CD8-positive, alpha-beta memory T cell (primary cell): ENCODE results near the gene IRGQ. TPM values are rescaled to one million over a fixed set of nuclear protein-coding genes. Genes with fewer than 3 reads are reported as not detected.

Experiments used
- CTCF ChIA-PET: fragments of 350-600 bp; sonication (Branson Sonifier 250); formaldehyde crosslinking; loops from one replicate; lab custom pipeline; 2021; ENCODE audit warnings: antibody characterized with exemption; lab: Charles Lee
- POLR2A ChIA-PET: fragments of 350-600 bp; sonication (Branson Sonifier 250); formaldehyde crosslinking; loops from one replicate; lab custom pipeline; 2021; ENCODE audit warnings: antibody characterized with exemption; lab: Charles Lee
- DNase-seq, 5 donors: peaks; one replicate each; pipeline versions ENCODE4 v3.0.0 to v3.0.0-alpha.2; 2020 to 2022; ENCODE audit warnings: mixed read lengths in 1 of 5
- H3K27ac ChIP-seq: one replicate; pipeline ENCODE4 v1.7.0; 2013; ENCODE audit warnings: low read depth, mild to moderate bottlenecking, low read length, moderate library complexity
- H3K27me3 ChIP-seq: 2 replicates; pipeline ENCODE4 v1.7.0; 2013; ENCODE audit warnings: low read length, mild to moderate bottlenecking; ENCODE audit not compliant: insufficient read depth, poor library complexity, severe bottlenecking
- H3K36me3 ChIP-seq: 2 replicates; pipeline ENCODE4 v1.7.0; 2013; ENCODE audit warnings: mild to moderate bottlenecking, low read length, moderate library complexity; ENCODE audit not compliant: insufficient read depth
- H3K4me1 ChIP-seq: 2 replicates; pipeline ENCODE4 v1.7.0; 2013; ENCODE audit warnings: mild to moderate bottlenecking, low read length, moderate library complexity; ENCODE audit not compliant: insufficient read depth
- H3K4me3 ChIP-seq: 2 replicates; pipeline ENCODE4 v1.7.0; 2013; ENCODE audit warnings: mild to moderate bottlenecking, low read length
- H3K9me3 ChIP-seq: 2 replicates; pipeline ENCODE4 v1.7.0; 2013; ENCODE audit warnings: mild to moderate bottlenecking, low read length
- H3K27ac Mint-ChIP-seq, 8 donors: one replicate each; pipeline ENCODE4 v1.8.0; 2020 to 2021; ENCODE audit warnings: mixed read lengths in 8 of 8, mild to moderate bottlenecking in 6 of 8, inconsistent platforms in 3 of 8, moderate library complexity in 3 of 8
- H3K27me3 Mint-ChIP-seq, 2 donors: one replicate each; pipeline ENCODE4 v1.8.0; 2020 to 2021; ENCODE audit warnings: mixed read lengths in 2 of 2, mild to moderate bottlenecking in 1 of 2, moderate library complexity in 1 of 2
- H3K36me3 Mint-ChIP-seq, 3 donors: one replicate each; pipeline ENCODE4 v1.8.0; 2020 to 2021; ENCODE audit warnings: mixed read lengths in 3 of 3, inconsistent platforms in 1 of 3, mild to moderate bottlenecking in 1 of 3
- H3K4me1 Mint-ChIP-seq, 3 donors: one replicate each; pipeline ENCODE4 v1.8.0; 2020 to 2021; ENCODE audit warnings: mixed read lengths in 3 of 3, inconsistent platforms in 1 of 3, mild to moderate bottlenecking in 1 of 3
- H3K4me3 Mint-ChIP-seq, 7 donors: one replicate each; pipeline ENCODE4 v1.8.0; 2020 to 2021; ENCODE audit warnings: mixed read lengths in 7 of 7, mild to moderate bottlenecking in 6 of 7, moderate library complexity in 4 of 7, inconsistent platforms in 2 of 7
- H3K9me3 Mint-ChIP-seq, 5 donors: one replicate each; pipeline ENCODE4 v1.8.0; 2020 to 2022; ENCODE audit warnings: mixed read lengths in 5 of 5, mild to moderate bottlenecking in 3 of 5, moderate library complexity in 2 of 5, inconsistent platforms in 1 of 5
- polyA plus RNA-seq: library from polyadenylated mRNA; unstranded; fragments of 300-500 nt; fragmentation: Illumina TruSeq; gene quantifications from one replicate; pipeline ENCODE4 v1.2.3, GENCODE V29; 2021
- total RNA-seq, 2 experiments: library from RNA; stranded (reverse); gene quantifications; one replicate each; pipeline ENCODE4 v1.2.3, GENCODE V29; 2021

IRGQ gene
- total and polyA plus RNA-seq, 3 experiments from 2014 or later, result 2.2 to 30.2 (median 25.4) TPM

- POLR2A ChIA-PET, result no interaction called here
- H3K9me3 ChIP-seq, result no peaks in the 10 kb centered on the region
- no peak for DNase-seq
- no peak overlapping the region for H3K4me3 ChIP-seq
- Mint-ChIP-seq H3K9me3 (no peaks in the 10 kb centered on the region), H3K27me3 (no peaks in the 10 kb centered on the region), H3K4me3 (no peak overlapping the region), H3K4me1 (peaks cover 30 to 47% (median 31%) of the 10 kb centered on the region in 3 donors), H3K36me3 (peaks cover 0 to 46% (median 14%) of the 10 kb centered on the region in 3 donors), H3K27ac (peak overlapping the region in 1 of 8 donors; percentile 58)
- no peak overlapping the region for H3K27ac ChIP-seq
- peaks cover 3% of the 10 kb centered on the region for H3K4me1 ChIP-seq
- CTCF ChIA-PET, result no interaction called here
- H3K36me3 ChIP-seq, result peaks cover 5% of the 10 kb centered on the region
- H3K27me3 ChIP-seq, result no peaks in the 10 kb centered on the region
Measured at GRCh38 chr19:43612374-43612773, 16.4 kb upstream of the IRGQ start.

GRCh38 chr19:43611788-43612187 is 15.9 kb upstream of the IRGQ start, which contains the start of gene SRRM5:
Gene SRRM5, plus strand, starts transcription at chr19:43612088. Its CDS starts 34 bp downstream, at chr19:43612122.
- Mint-ChIP-seq H3K9me3 (no peaks in the 10 kb centered on the region), H3K27me3 (no peaks in the 10 kb centered on the region), H3K27ac (peak within 1 kb of the TSS in 6 of 8 donors; percentile 58 to 78 (median 72)), H3K4me1 (peaks cover 30 to 41% (median 31%) of the 10 kb centered on the region in 3 donors), H3K36me3 (peaks cover 0 to 51% (median 16%) of the 10 kb centered on the region in 3 donors), H3K4me3 (peak within 1 kb of the TSS in 1 of 7 donors; percentile 50)
- Histone ChIP-seq H3K4me3 (no peak within 1 kb of the TSS), H3K4me1 (peaks cover 3% of the 10 kb centered on the region), H3K27me3 (no peaks in the 10 kb centered on the region), H3K27ac (no peak within 1 kb of the TSS), H3K36me3 (peaks cover 5% of the 10 kb centered on the region), H3K9me3 (no peaks in the 10 kb centered on the region)
- POLR2A ChIA-PET, result no interaction called here
- CTCF ChIA-PET, result no interaction called here
- no peak for DNase-seq

- ChIA-PET CTCF (no interaction called here), POLR2A (no interaction called here)
- H3K9me3 ChIP-seq, result no peaks in the 10 kb centered on the region
- no peaks in the 10 kb centered on the region for H3K27me3 ChIP-seq
- Mint-ChIP-seq H3K9me3 (no peaks in the 10 kb centered on the region), H3K36me3 (peaks cover 0 to 57% (median 16%) of the 10 kb centered on the region in 3 donors), H3K27ac (peak overlapping the region in 4 of 8 donors; percentile 33 to 74 (median 60)), H3K4me1 (peaks cover 26 to 36% (median 26%) of the 10 kb centered on the region in 3 donors), H3K27me3 (no peaks in the 10 kb centered on the region), H3K4me3 (no peak overlapping the region)
- no peak for DNase-seq
- no peaks in the 10 kb centered on the region for H3K4me1 ChIP-seq
- H3K4me3 ChIP-seq, result no peak overlapping the region
- peaks cover 5% of the 10 kb centered on the region for H3K36me3 ChIP-seq
- no peak overlapping the region for H3K27ac ChIP-seq
Measured at GRCh38 chr19:43610493-43610892, 14.6 kb upstream of the IRGQ start.

- no peaks in the 10 kb centered on the region for H3K27me3 ChIP-seq
- ChIA-PET CTCF (interaction anchor here (1.3 kb wide), 1 partner anchor 55 kb away, joined by 3 read pairs; no protein-coding TSS in a partner anchor), POLR2A (no interaction called here)
- no peaks in the 10 kb centered on the region for H3K4me1 ChIP-seq
- Mint-ChIP-seq H3K4me3 (no peak overlapping the region), H3K9me3 (no peaks in the 10 kb centered on the region), H3K27ac (peak overlapping the region in 4 of 8 donors; percentile 27 to 66 (median 42)), H3K27me3 (no peaks in the 10 kb centered on the region), H3K36me3 (peaks cover 0 to 60% (median 16%) of the 10 kb centered on the region in 3 donors), H3K4me1 (peaks cover 25 to 32% (median 26%) of the 10 kb centered on the region in 3 donors)
- no peak overlapping the region for H3K4me3 ChIP-seq
- no peaks in the 10 kb centered on the region for H3K9me3 ChIP-seq
- DNase-seq, result no peak
- H3K36me3 ChIP-seq, result peaks cover 5% of the 10 kb centered on the region
- H3K27ac ChIP-seq, result no peak overlapping the region
Measured at GRCh38 chr19:43609872-43610271, 13.9 kb upstream of the IRGQ start.

GRCh38 chr19:43607238-43608205 is 11.6 kb upstream of the IRGQ start:
- H3K4me3 Mint-ChIP-seq, result no peak overlapping the region
- peaks cover 8 to 13% (median 12%) of the 10 kb centered on the region in 3 donors for H3K4me1 Mint-ChIP-seq
- no peaks in the 10 kb centered on the region for H3K9me3 ChIP-seq
- H3K36me3 Mint-ChIP-seq, result peaks cover 0 to 51% (median 11%) of the 10 kb centered on the region in 3 donors
- no peak overlapping the region for H3K4me3 ChIP-seq
- peak overlapping the region in 5 of 8 donors; percentile 6 to 90 (median 56) for H3K27ac Mint-ChIP-seq
- no peak for DNase-seq
- ChIA-PET CTCF (interaction anchor here (1.1 to 1.3 kb wide), 2 partner anchors 12 to 48 kb away, joined by 3 read pairs; partner anchors contain the start of gene IRGQ), POLR2A (no interaction called here)
- H3K27me3 Mint-ChIP-seq, result no peaks in the 10 kb centered on the region
- no peaks in the 10 kb centered on the region for H3K4me1 ChIP-seq
- H3K27me3 ChIP-seq, result no peaks in the 10 kb centered on the region
- no peaks in the 10 kb centered on the region for H3K9me3 Mint-ChIP-seq
- H3K27ac ChIP-seq, result no peak overlapping the region
- peaks cover 5% of the 10 kb centered on the region for H3K36me3 ChIP-seq

- ChIA-PET CTCF (interaction anchor here (1.1 to 1.3 kb wide), 2 partner anchors 11 to 48 kb away, joined by 3 read pairs; partner anchors contain the start of gene IRGQ), POLR2A (no interaction called here)
- Histone ChIP-seq H3K36me3 (peaks cover 1% of the 10 kb centered on the region), H3K4me3 (no peak overlapping the region), H3K9me3 (no peaks in the 10 kb centered on the region), H3K27me3 (no peaks in the 10 kb centered on the region), H3K4me1 (no peaks in the 10 kb centered on the region), H3K27ac (no peak overlapping the region)
- peaks cover 0 to 51% (median 7%) of the 10 kb centered on the region in 3 donors for H3K36me3 Mint-ChIP-seq
- H3K4me3 Mint-ChIP-seq, result no peak overlapping the region
- H3K9me3 Mint-ChIP-seq, result no peaks in the 10 kb centered on the region
- no peak for DNase-seq
- peak overlapping the region in 3 of 8 donors; percentile 56 to 90 (median 71) for H3K27ac Mint-ChIP-seq
- peaks cover 3 to 10% (median 7%) of the 10 kb centered on the region in 3 donors for H3K4me1 Mint-ChIP-seq
- no peaks in the 10 kb centered on the region for H3K27me3 Mint-ChIP-seq
Measured at GRCh38 chr19:43606569-43607229, 10.8 kb upstream of the IRGQ start.

GRCh38 chr19:43605875-43606568 is 10.1 kb upstream of the IRGQ start:
- POLR2A ChIA-PET, result no interaction called here
- no peaks in the 10 kb centered on the region for H3K9me3 Mint-ChIP-seq

More at GRCh38 chr19:43605875-43606568, 10.1 kb upstream of the IRGQ start:
- H3K4me3 ChIP-seq, result no peak overlapping the region
- no peaks in the 10 kb centered on the region for H3K36me3 ChIP-seq
- Mint-ChIP-seq H3K4me3 (no peak overlapping the region), H3K4me1 (peaks cover 3 to 9% (median 7%) of the 10 kb centered on the region in 3 donors), H3K27ac (peak overlapping the region in 1 of 8 donors; percentile 87), H3K36me3 (peaks cover 0 to 54% (median 7%) of the 10 kb centered on the region in 3 donors), H3K27me3 (no peaks in the 10 kb centered on the region)
- CTCF ChIA-PET, result interaction anchor here (1.1 to 1.3 kb wide), 2 partner anchors 11 to 47 kb away, joined by 3 read pairs; partner anchors contain the start of gene IRGQ
- no peak overlapping the region for H3K27ac ChIP-seq
- no peak for DNase-seq
- no peaks in the 10 kb centered on the region for H3K4me1 ChIP-seq
- H3K27me3 ChIP-seq, result no peaks in the 10 kb centered on the region
- no peaks in the 10 kb centered on the region for H3K9me3 ChIP-seq
